ENCODE measurements around the gene SHISA8. TPM values are rescaled to one million over a fixed set of nuclear protein-coding genes. Genes with fewer than 3 reads are reported as not detected.
A peak's percentile ranks its signal among the peaks of the same experiment; 100 is the strongest.

The SHISA8 gene
- total RNA-seq, 1 donor from 2014 or later = not detected

GRCh38 chr22:41935509-41935908 lies 20.6 kb upstream of the SHISA8 start:
- Histone ChIP-seq H3K27ac (no peak overlapping the region), H3K79me2 (ENCODE audit: low read depth) (peaks cover 6% of the 10 kb centered on the region), H4K20me1 (ENCODE audit: low read depth) (peaks cover 12% of the 10 kb centered on the region), H3K36me3 (no peaks in the 10 kb centered on the region), H3F3A (ENCODE audit: low read depth) (peaks cover 8% of the 10 kb centered on the region), H3K9me3 (ENCODE audit: low read depth) (no peaks in the 10 kb centered on the region), H3K4me2 (no peak overlapping the region), H3K4me3 (no peak overlapping the region), H3K4me1 (no peaks in the 10 kb centered on the region), H2AFZ (replicated peaks) (no peak overlapping the region), H3K9ac (no peak overlapping the region), H3K27me3 (no peaks in the 10 kb centered on the region)
- H3K27ac Mint-ChIP-seq = peak overlapping the region; percentile 53
- H3K4me3 Mint-ChIP-seq = no peak overlapping the region
- peaks cover 13% of the 10 kb centered on the region for H3K36me3 Mint-ChIP-seq
- TF ChIP-seq EZH2 (IDR thresholded peaks at IDR 0.05) (no peak), EZH2phosphoT487 (IDR thresholded peaks at IDR 0.05) (no peak), CTCF (IDR thresholded peaks at IDR 0.05) (no peak)
- no peak for DNase-seq (ENCODE audit: low spot score)
- H3K27me3 Mint-ChIP-seq (ENCODE audit: insufficient read depth, low read depth) = peaks cover 2% of the 10 kb centered on the region
- no peaks in the 10 kb centered on the region for H3K9me3 Mint-ChIP-seq
- peaks cover 9% of the 10 kb centered on the region for H3K4me1 Mint-ChIP-seq

- Histone ChIP-seq H4K20me1 (ENCODE audit: low read depth) (peaks cover 12% of the 10 kb centered on the region), H3K27ac (no peak overlapping the region), H3K4me3 (no peak overlapping the region), H3K4me1 (no peaks in the 10 kb centered on the region), H3K9me3 (ENCODE audit: low read depth) (no peaks in the 10 kb centered on the region), H3K79me2 (ENCODE audit: low read depth) (peaks cover 6% of the 10 kb centered on the region), H3K36me3 (no peaks in the 10 kb centered on the region), H3K9ac (no peak overlapping the region), H3K4me2 (no peak overlapping the region), H3K27me3 (no peaks in the 10 kb centered on the region), H3F3A (ENCODE audit: low read depth) (peaks cover 3% of the 10 kb centered on the region), H2AFZ (replicated peaks) (no peak overlapping the region)
- Mint-ChIP-seq H3K36me3 (peaks cover 10% of the 10 kb centered on the region), H3K9me3 (no peaks in the 10 kb centered on the region), H3K27me3 (ENCODE audit: insufficient read depth, low read depth) (peaks cover 2% of the 10 kb centered on the region), H3K27ac (no peak overlapping the region), H3K4me1 (peaks cover 6% of the 10 kb centered on the region), H3K4me3 (no peak overlapping the region)
- TF ChIP-seq EZH2phosphoT487 (IDR thresholded peaks at IDR 0.05) (no peak), CTCF (IDR thresholded peaks at IDR 0.05) (no peak), EZH2 (IDR thresholded peaks at IDR 0.05) (no peak)
- DNase-seq (ENCODE audit: low spot score) = no peak
Observed at GRCh38 chr22:41935015-41935351, 20.1 kb upstream of the SHISA8 start.

GRCh38 chr22:41934284-41935014 lies 19.6 kb upstream of the SHISA8 start:
- Histone ChIP-seq H3K27me3 (no peaks in the 10 kb centered on the region), H3K9ac (no peak overlapping the region), H3K9me3 (ENCODE audit: low read depth) (no peaks in the 10 kb centered on the region), H3K4me3 (no peak overlapping the region), H4K20me1 (ENCODE audit: low read depth) (peaks cover 11% of the 10 kb centered on the region), H3K36me3 (no peaks in the 10 kb centered on the region), H3K79me2 (ENCODE audit: low read depth) (peaks cover 1% of the 10 kb centered on the region), H3K4me1 (no peaks in the 10 kb centered on the region), H3K4me2 (no peak overlapping the region), H3K27ac (no peak overlapping the region), H3F3A (ENCODE audit: low read depth) (peaks cover under 1% of the 10 kb centered on the region), H2AFZ (replicated peaks) (no peak overlapping the region)
- Mint-ChIP-seq H3K36me3 (peaks cover 8% of the 10 kb centered on the region), H3K4me3 (peak overlapping the region; percentile 46), H3K4me1 (peaks cover 6% of the 10 kb centered on the region), H3K27me3 (ENCODE audit: insufficient read depth, low read depth) (peaks cover 3% of the 10 kb centered on the region), H3K27ac (peak overlapping the region; percentile 5), H3K9me3 (no peaks in the 10 kb centered on the region)
- TF ChIP-seq EZH2 (IDR thresholded peaks at IDR 0.05) (no peak), EZH2phosphoT487 (IDR thresholded peaks at IDR 0.05) (no peak), CTCF (IDR thresholded peaks at IDR 0.05) (no peak)
- no peak for DNase-seq (ENCODE audit: low spot score)
